PC-3 (cell line): ENCODE measurements around the gene DOCK1. TPM values are rescaled to one million over a fixed set of nuclear protein-coding genes. Genes with fewer than 3 reads are reported as not detected.

Experiments used
- ATAC-seq: fragments of 200-7000 bp; cut with Tn5 transposase; 2 replicates; pipeline ENCODE4 v1.9.1; 2020; ENCODE audit warnings: mild to moderate bottlenecking, moderate library complexity
- BruUV-seq: library from RNA; stranded (reverse); fragments of 400-500 nt; replicated peaks from 2 replicates; lab custom pipeline; 2021; lab: Mats Ljungman, UMichigan
- CTCF ChIA-PET: fragments of 300-600 bp; sonication (Branson Sonifier 250); formaldehyde crosslinking; loops from one replicate; lab custom pipeline; 2022; ENCODE audit warnings: antibody characterized with exemption; lab: Charles Lee
- POLR2A ChIA-PET: fragments of 300-600 bp; sonication (Branson Sonifier 250); formaldehyde crosslinking; loops from one replicate; lab custom pipeline; 2022; ENCODE audit warnings: antibody characterized with exemption; ENCODE audit not compliant: unreplicated experiment; lab: Charles Lee
- DNase-seq: peaks from one replicate; pipeline ENCODE4 v3.0.0-alpha.2; 2015
- H2AFZ ChIP-seq: fragments of 300-600 bp; sonication (generic); 2 replicates; pipeline ENCODE4 v1.6.0; 2016; ENCODE audit warnings: antibody characterized with exemption, low read length
- H3F3A ChIP-seq: fragments of 300-600 bp; sonication (generic); one replicate; pipeline ENCODE4 v1.6.0; 2017; ENCODE audit warnings: antibody characterized with exemption, low read length, control low read depth, mild to moderate bottlenecking; ENCODE audit not compliant: unreplicated experiment
- H3K27ac ChIP-seq: fragments of 300-600 bp; sonication (generic); 2 replicates; pipeline ENCODE4 v1.5.1; 2016; ENCODE audit warnings: mild to moderate bottlenecking, low read length
- H3K27me3 ChIP-seq: fragments of 300-600 bp; sonication (generic); 2 replicates; pipeline ENCODE4 v1.6.1; 2016; ENCODE audit warnings: low read length, mixed read lengths
- H3K36me3 ChIP-seq: fragments of 300-600 bp; sonication (generic); 2 replicates; pipeline ENCODE4 v1.6.1; 2016; ENCODE audit warnings: low read depth, mixed run types, low read length, mixed read lengths
- H3K4me1 ChIP-seq: fragments of 300-600 bp; sonication (generic); 2 replicates; pipeline ENCODE4 v1.5.1; 2016; ENCODE audit warnings: low read length; ENCODE audit not compliant: insufficient read depth
- H3K4me2 ChIP-seq: fragments of 300-600 bp; sonication (generic); 2 replicates; pipeline ENCODE4 v1.6.0; 2016; ENCODE audit warnings: low read length
- H3K4me3 ChIP-seq: fragments of 300-600 bp; sonication (generic); 2 replicates; pipeline ENCODE4 v1.5.1; 2016; ENCODE audit warnings: mild to moderate bottlenecking, low read length, mixed read lengths
- H3K79me2 ChIP-seq: fragments of 300-600 bp; sonication (generic); 2 replicates; pipeline ENCODE4 v1.6.1; 2017; ENCODE audit warnings: low read length, mixed read lengths
- H3K9ac ChIP-seq: fragments of 300-600 bp; sonication (generic); 2 replicates; pipeline ENCODE4 v1.6.0; 2016; ENCODE audit warnings: mild to moderate bottlenecking, low read length
- H3K9me2 ChIP-seq: fragments of 300-600 bp; sonication (generic); replicated peaks from 2 replicates; pipeline ENCODE4 v1.6.1; 2016; ENCODE audit warnings: mixed run types, low read length, mixed read lengths
- H3K9me3 ChIP-seq: fragments of 300-600 bp; sonication (generic); 2 replicates; pipeline ENCODE4 v1.6.1; 2016; ENCODE audit warnings: low read length, mixed read lengths
- H4K20me1 ChIP-seq: fragments of 300-600 bp; sonication (generic); 2 replicates; pipeline ENCODE4 v1.6.1; 2016; ENCODE audit warnings: low read length, mixed read lengths
- EZH2 ChIP-seq: fragments of 300-600 bp; sonication (generic); IDR thresholded peaks from one replicate; pipeline ENCODE4 v1.6.1; 2017; ENCODE audit warnings: antibody characterized with exemption, mild to moderate bottlenecking, low read length; ENCODE audit not compliant: unreplicated experiment
- EZH2phosphoT487 ChIP-seq: fragments of 300-600 bp; sonication (generic); IDR thresholded peaks from 2 replicates; pipeline ENCODE4 v1.6.1; 2018; ENCODE audit warnings: mild to moderate bottlenecking, antibody characterized with exemption, low read length, borderline replicate concordance
- intact Hi-C: fragments of 100-400 bp; cut with micrococcal nuclease; formaldehyde crosslinking; loops from 2 replicates; pipeline ENCODE4 v1.9.0; 2023
- total RNA-seq: library from RNA; depleted of rRNA; stranded (reverse); fragments of >200 nt; gene quantifications from 2 replicates; pipeline ENCODE4 v1.2.3, GENCODE V29; 2014
- TF ChIP-seq, protein P1 (sequence below): fragments of 300-600 bp; sonication (generic); conservative IDR thresholded peaks from 2 replicates; pipeline ENCODE4 v1.5.1; 2017; ENCODE audit warnings: antibody characterized with exemption, low read depth, mild to moderate bottlenecking, low read length

DOCK1 gene
- total RNA-seq, 1 experiment from 2014 or later, result 34.3 TPM

DNA sequence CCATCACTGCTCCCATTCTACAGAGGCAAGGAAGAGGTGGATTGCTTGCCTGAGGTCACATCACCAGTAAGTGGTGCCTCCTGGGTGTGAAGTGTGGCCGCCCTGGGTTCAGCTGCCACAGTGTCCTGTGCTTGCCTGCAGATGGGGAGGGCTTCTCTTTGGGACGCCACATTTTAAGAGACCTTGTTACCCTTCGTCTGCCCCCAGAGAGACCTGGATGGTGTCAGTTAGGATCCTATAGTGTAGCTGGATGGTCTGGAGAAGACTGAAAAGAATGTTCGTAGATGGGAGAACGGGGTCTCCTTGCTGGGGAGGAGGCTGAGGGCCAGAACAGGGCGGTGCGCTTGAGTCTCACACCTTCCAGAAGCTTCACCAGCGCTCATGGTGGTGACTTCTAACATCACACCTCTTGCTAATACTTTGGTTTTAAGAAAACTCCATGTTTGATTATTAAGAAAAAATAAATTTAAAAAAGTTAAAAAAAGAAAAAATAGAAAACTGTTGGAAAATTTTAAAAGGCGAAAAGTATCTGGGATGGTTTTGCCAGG, 2.3 kb downstream of the DOCK1 start:
- ATAC-seq (no peak), DNase-seq (no peak)
- H2AFZ ChIP-seq, result no peak overlapping the region
- no peaks in the 10 kb centered on the region for H3F3A ChIP-seq
- H3K27me3 ChIP-seq, result no peaks in the 10 kb centered on the region
- H4K20me1 ChIP-seq, result peaks cover 8% of the 10 kb centered on the region; the same call in 1 of the 2 replicates
- H3K4me3 ChIP-seq, result no peak overlapping the region
- POLR2A ChIA-PET, result no interaction called here
- CTCF ChIA-PET, result no interaction called here
- peaks cover 74% of the 10 kb centered on the region for H3K79me2 ChIP-seq
- H3K9me3 ChIP-seq, result no peaks in the 10 kb centered on the region
- no peak overlapping the region for H3K4me2 ChIP-seq
- TF ChIP-seq EZH2phosphoT487, result no peak
- no peak for TF ChIP-seq EZH2
- TF ChIP-seq, protein P1, sequence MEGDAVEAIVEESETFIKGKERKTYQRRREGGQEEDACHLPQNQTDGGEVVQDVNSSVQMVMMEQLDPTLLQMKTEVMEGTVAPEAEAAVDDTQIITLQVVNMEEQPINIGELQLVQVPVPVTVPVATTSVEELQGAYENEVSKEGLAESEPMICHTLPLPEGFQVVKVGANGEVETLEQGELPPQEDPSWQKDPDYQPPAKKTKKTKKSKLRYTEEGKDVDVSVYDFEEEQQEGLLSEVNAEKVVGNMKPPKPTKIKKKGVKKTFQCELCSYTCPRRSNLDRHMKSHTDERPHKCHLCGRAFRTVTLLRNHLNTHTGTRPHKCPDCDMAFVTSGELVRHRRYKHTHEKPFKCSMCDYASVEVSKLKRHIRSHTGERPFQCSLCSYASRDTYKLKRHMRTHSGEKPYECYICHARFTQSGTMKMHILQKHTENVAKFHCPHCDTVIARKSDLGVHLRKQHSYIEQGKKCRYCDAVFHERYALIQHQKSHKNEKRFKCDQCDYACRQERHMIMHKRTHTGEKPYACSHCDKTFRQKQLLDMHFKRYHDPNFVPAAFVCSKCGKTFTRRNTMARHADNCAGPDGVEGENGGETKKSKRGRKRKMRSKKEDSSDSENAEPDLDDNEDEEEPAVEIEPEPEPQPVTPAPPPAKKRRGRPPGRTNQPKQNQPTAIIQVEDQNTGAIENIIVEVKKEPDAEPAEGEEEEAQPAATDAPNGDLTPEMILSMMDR, result no peak
- peaks cover 27% of the 10 kb centered on the region for H3K4me1 ChIP-seq
- no peak overlapping the region for H3K9ac ChIP-seq
- no peak overlapping the region for H3K27ac ChIP-seq
- no peaks in the 10 kb centered on the region for H3K9me2 ChIP-seq
- BruUV-seq, result no TSS peak
- H3K36me3 ChIP-seq, result no peaks in the 10 kb centered on the region
- intact Hi-C loops, result loop anchor here (5.0 kb wide), 1 partner anchor 105 kb away; no protein-coding TSS in a partner anchor

DNA sequence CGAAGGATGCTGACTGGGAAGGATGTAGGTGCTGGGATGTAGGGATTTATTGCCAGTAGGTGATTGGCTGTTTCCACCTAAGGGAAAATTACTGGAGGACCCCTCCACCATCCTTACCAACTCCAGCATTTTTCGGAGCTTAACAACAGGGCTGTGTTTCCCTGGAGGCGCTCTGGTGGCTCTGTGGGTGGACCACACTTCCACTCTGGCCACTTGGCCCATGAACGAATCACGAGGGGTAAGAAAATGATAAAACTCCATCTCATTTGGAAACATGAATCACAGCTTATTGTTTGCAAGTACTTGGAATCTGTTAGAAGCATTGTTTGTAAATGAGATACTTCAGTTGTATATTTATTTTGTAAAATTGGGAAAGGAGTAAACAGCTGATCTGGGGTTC, 3.0 kb downstream of the DOCK1 start:
- CTCF ChIA-PET, result no interaction called here
- peaks cover 81% of the 10 kb centered on the region for H3K79me2 ChIP-seq

More for the DNA sequence above, 3.0 kb downstream of the DOCK1 start:
- Histone ChIP-seq H3K36me3 (no peaks in the 10 kb centered on the region), H3K9ac (no peak overlapping the region), H3K4me1 (peaks cover 20% of the 10 kb centered on the region), H4K20me1 (peaks cover 8% of the 10 kb centered on the region; the same call in 1 of the 2 replicates), H3K9me3 (no peaks in the 10 kb centered on the region), H3K9me2 (no peaks in the 10 kb centered on the region), H3F3A (no peaks in the 10 kb centered on the region), H2AFZ (no peak overlapping the region), H3K27me3 (no peaks in the 10 kb centered on the region), H3K4me3 (no peak overlapping the region), H3K4me2 (no peak overlapping the region), H3K27ac (no peak overlapping the region)
- DNase-seq, result no peak
- no peak for ATAC-seq
- POLR2A ChIA-PET, result no interaction called here
- no TSS peak for BruUV-seq
- intact Hi-C loops, result loop anchor here (5.0 kb wide), 1 partner anchor 104 kb away; no protein-coding TSS in a partner anchor
- TF ChIP-seq EZH2phosphoT487 (no peak), EZH2 (no peak)
- TF ChIP-seq, protein P1, result no peak
